H9 (cell line): Measurements from ENCODE around the gene RPL26. TPM values are rescaled to one million over a fixed set of nuclear protein-coding genes. Genes with fewer than 3 reads are reported as not detected.

Experiments
- DNase-seq: peaks from one replicate; pipeline ENCODE4 v3.0.0-alpha.2; 2017
- H2AFZ ChIP-seq: one replicate; pipeline ENCODE4 v1.6.1; 2013; ENCODE audit warnings: mild to moderate bottlenecking, low read length, control low read depth, moderate library complexity
- H2AK5ac ChIP-seq: 2 replicates; pipeline ENCODE4 v1.6.1; 2013; ENCODE audit warnings: low read length, control low read depth, mixed read lengths; ENCODE audit not compliant: insufficient read length
- H2BK120ac ChIP-seq: one replicate; pipeline ENCODE4 v1.6.1; 2013; ENCODE audit warnings: low read depth, mild to moderate bottlenecking, low read length, control low read depth, inconsistent platforms; ENCODE audit not compliant: poor library complexity, severe bottlenecking
- H2BK12ac ChIP-seq: 2 replicates; pipeline ENCODE4 v1.6.1; 2013; ENCODE audit warnings: low read length, control low read depth, mixed read lengths, low read depth; ENCODE audit not compliant: insufficient read length
- H2BK15ac ChIP-seq: 2 replicates; pipeline ENCODE4 v1.6.1; 2013; ENCODE audit warnings: low read depth, low read length, control low read depth
- H2BK20ac ChIP-seq: one replicate; pipeline ENCODE4 v1.6.1; 2013; ENCODE audit warnings: low read depth, mild to moderate bottlenecking, low read length, control low read depth, inconsistent platforms; ENCODE audit not compliant: poor library complexity, severe bottlenecking
- H2BK5ac ChIP-seq: 2 replicates; pipeline ENCODE4 v1.6.1; 2013; ENCODE audit warnings: low read length, control low read depth, mixed read lengths; ENCODE audit not compliant: insufficient read length
- H3K14ac ChIP-seq: 2 replicates; pipeline ENCODE4 v1.6.1; 2013; ENCODE audit warnings: low read length, control low read depth; ENCODE audit not compliant: insufficient read depth
- H3K18ac ChIP-seq: 2 replicates; pipeline ENCODE4 v1.6.1; 2013; ENCODE audit warnings: low read depth, mild to moderate bottlenecking, mixed read lengths, low read length, control low read depth; ENCODE audit not compliant: insufficient read length
- H3K23ac ChIP-seq: 2 replicates; pipeline ENCODE4 v1.6.1; 2013; ENCODE audit warnings: low read length, control low read depth, mixed read lengths, low read depth; ENCODE audit not compliant: insufficient read length
- H3K23me2 ChIP-seq: 2 replicates; pipeline ENCODE4 v1.6.1; 2013; ENCODE audit warnings: low read depth, mild to moderate bottlenecking, mixed read lengths, low read length, control low read depth; ENCODE audit not compliant: insufficient read length, poor library complexity, severe bottlenecking
- H3K27ac ChIP-seq: 2 replicates; pipeline ENCODE4 v1.5.1; 2013; ENCODE audit warnings: low read length, control low read depth, mixed read lengths, low read depth; ENCODE audit not compliant: insufficient read length
- H3K27me3 ChIP-seq: 2 replicates; pipeline ENCODE4 v1.6.1; 2013; ENCODE audit warnings: low read length, control low read depth, inconsistent platforms; ENCODE audit not compliant: insufficient read depth
- H3K4ac ChIP-seq: 2 replicates; pipeline ENCODE4 v1.6.1; 2013; ENCODE audit warnings: low read depth, mild to moderate bottlenecking, control low read depth, inconsistent platforms, low read length, moderate library complexity
- H3K4me1 ChIP-seq: 2 replicates; pipeline ENCODE4 v1.6.1; 2013; ENCODE audit warnings: low read length, control low read depth, inconsistent platforms; ENCODE audit not compliant: insufficient read depth
- H3K4me2 ChIP-seq: 2 replicates; pipeline ENCODE4 v1.6.1; 2013; ENCODE audit warnings: low read length, control low read depth, mixed read lengths; ENCODE audit not compliant: insufficient read length, insufficient read depth
- H3K56ac ChIP-seq: 2 replicates; pipeline ENCODE4 v1.6.1; 2013; ENCODE audit warnings: low read depth, mild to moderate bottlenecking, mixed read lengths, low read length, control low read depth; ENCODE audit not compliant: insufficient read length
- H3K79me1 ChIP-seq: 2 replicates; pipeline ENCODE4 v1.6.1; 2013; ENCODE audit warnings: low read depth, mild to moderate bottlenecking, moderate library complexity, low read length, control low read depth, inconsistent platforms; ENCODE audit not compliant: insufficient read depth, poor library complexity, severe bottlenecking
- H3K79me2 ChIP-seq: 2 replicates; pipeline ENCODE4 v1.6.1; 2013; ENCODE audit warnings: low read length, control low read depth, inconsistent platforms; ENCODE audit not compliant: insufficient read depth
- H3K9ac ChIP-seq: 2 replicates; pipeline ENCODE4 v1.6.1; 2013; ENCODE audit warnings: low read length, control low read depth, mixed read lengths; ENCODE audit not compliant: insufficient read length; ENCODE audit errors: extremely low read depth
- H3K9me3 ChIP-seq: one replicate; pipeline ENCODE4 v1.6.1; 2013; ENCODE audit warnings: low read depth, low read length, inconsistent platforms; ENCODE audit not compliant: control insufficient read depth
- H3T11ph ChIP-seq: one replicate; pipeline ENCODE4 v1.6.1; 2013; ENCODE audit warnings: mild to moderate bottlenecking, low read length, control low read depth, inconsistent platforms
- H4K20me1 ChIP-seq: one replicate; pipeline ENCODE4 v1.6.1; 2013; ENCODE audit not compliant: control insufficient read depth, insufficient read length, insufficient read depth
- H4K5ac ChIP-seq: 2 replicates; pipeline ENCODE4 v1.6.1; 2013; ENCODE audit warnings: low read depth, mild to moderate bottlenecking, mixed read lengths, low read length, control low read depth; ENCODE audit not compliant: insufficient read length
- H4K8ac ChIP-seq: replicated peaks from 2 replicates; pipeline ENCODE4 v1.6.1; 2013; ENCODE audit warnings: low read length, control low read depth, mixed read lengths, low read depth; ENCODE audit not compliant: insufficient read length
- H4K91ac ChIP-seq: 2 replicates; pipeline ENCODE4 v1.6.1; 2013; ENCODE audit warnings: low read depth, mild to moderate bottlenecking, moderate library complexity, mixed read lengths, low read length, control low read depth; ENCODE audit not compliant: insufficient read length
- H3K27ac Mint-ChIP-seq, 3 experiments: 2 replicates in 2 of 3; 3 replicates in 1 of 3; pipeline ENCODE4 v1.8.0; 2020 to 2021; ENCODE audit warnings: mixed read lengths in 3 of 3, mild to moderate bottlenecking in 1 of 3, moderate library complexity in 1 of 3
- H3K27me3 Mint-ChIP-seq: 2 replicates; pipeline ENCODE4 v1.8.0; 2021; ENCODE audit warnings: low read depth, mild to moderate bottlenecking, moderate library complexity, mixed read lengths
- H3K36me3 Mint-ChIP-seq, 3 experiments: 2 replicates in 2 of 3; 3 replicates in 1 of 3; pipeline ENCODE4 v1.8.0; 2020 to 2021; ENCODE audit warnings: low read depth in 3 of 3, mixed read lengths in 3 of 3; ENCODE audit not compliant: insufficient read depth in 1 of 3
- H3K4me1 Mint-ChIP-seq, 2 experiments: 2 replicates each; pipeline ENCODE4 v1.8.0; 2020; ENCODE audit warnings: mixed read lengths in 2 of 2
- H3K4me3 Mint-ChIP-seq, 2 experiments: 2 replicates in 1 of 2; 3 replicates in 1 of 2; pipeline ENCODE4 v1.8.0; 2020 to 2021; ENCODE audit warnings: mild to moderate bottlenecking in 2 of 2, mixed read lengths in 2 of 2, moderate library complexity in 1 of 2
- H3K9me3 Mint-ChIP-seq, 2 experiments: 2 replicates in 1 of 2; 3 replicates in 1 of 2; pipeline ENCODE4 v1.8.0; 2020; ENCODE audit warnings: mild to moderate bottlenecking in 2 of 2, mixed read lengths in 2 of 2, moderate library complexity in 1 of 2
- CTCF ChIP-seq: fragments of 200-600 bp; sonication (generic); conservative IDR thresholded peaks from 3 replicates; pipeline ENCODE4 v1.8.0; 2021; ENCODE audit warnings: antibody characterized with exemption, mild to moderate bottlenecking
- WGBS: extraction: QIAGEN DNeasy Blood & Tissue Kit; methylation state at CpG from one replicate; pipeline ENCODE4 v1.1.7; 2013; ENCODE audit warnings: missing lambda C conversion rate, low lambda C conversion rate, mixed read lengths; ENCODE audit not compliant: insufficient read length; ENCODE audit errors: extremely low coverage; 5-methylcytosine and 5-hydroxymethylcytosine counted together
- total RNA-seq: library from RNA; stranded (reverse); gene quantifications from 2 replicates; pipeline ENCODE4 v1.2.1, GENCODE V29; 2021

The RPL26 gene
- total RNA-seq, 1 experiment from 2014 or later, result 2,434 TPM

DNA sequence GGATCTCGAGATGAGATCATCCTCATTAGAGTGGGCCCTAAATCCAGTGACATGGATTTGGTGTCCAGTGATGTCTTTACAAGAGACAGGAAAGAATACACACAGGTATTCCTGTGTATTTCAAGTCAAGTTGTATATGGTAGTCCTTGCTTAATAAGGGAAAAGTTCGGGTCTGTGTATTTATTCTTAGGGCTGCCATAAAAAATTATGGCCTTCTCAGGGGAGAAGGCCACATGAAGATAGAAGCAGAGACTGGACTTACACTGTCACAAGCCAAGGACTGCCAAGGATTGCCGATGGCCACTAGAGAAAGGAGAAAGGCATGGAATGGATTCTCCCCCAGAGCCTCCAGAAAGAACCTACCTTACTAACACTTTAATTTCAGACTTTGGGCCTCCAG, 14.8 kb downstream of the RPL26 start:
- Histone ChIP-seq H3K79me1 (no peaks in the 10 kb centered on the region), H2BK5ac (no peak overlapping the region)

More for the DNA sequence above, 14.8 kb downstream of the RPL26 start:
- no peak overlapping the region for H4K8ac ChIP-seq
- peaks cover 5 to 8% of the 10 kb centered on the region in 2 experiments; a peak in 2 of 4 replicates for H3K4me1 Mint-ChIP-seq
- no peak overlapping the region for H2BK15ac ChIP-seq
- no peak overlapping the region for H3K9ac ChIP-seq
- no peak overlapping the region for H3K4ac ChIP-seq
- no peak overlapping the region for H2AK5ac ChIP-seq
- no peaks in the 10 kb centered on the region for H3K4me1 ChIP-seq
- H3K56ac ChIP-seq, result no peak overlapping the region
- H3K9me3 Mint-ChIP-seq, result peaks cover 0 to under 1% of the 10 kb centered on the region in 2 experiments; a peak in 1 of 5 replicates
- no peak overlapping the region for H3K27ac Mint-ChIP-seq
- no peak overlapping the region for H3K27ac ChIP-seq
- H3K23me2 ChIP-seq, result no peaks in the 10 kb centered on the region
- H3K36me3 Mint-ChIP-seq, result peaks cover 4 to 50% (median 38%) of the 10 kb centered on the region in 3 experiments; a peak in 6 of 7 replicates
- no peak overlapping the region for H2BK20ac ChIP-seq
- H2BK12ac ChIP-seq, result no peak overlapping the region
- no peak overlapping the region for H2BK120ac ChIP-seq
- H3K27me3 ChIP-seq, result no peaks in the 10 kb centered on the region
- H3K4me3 Mint-ChIP-seq, result no peak overlapping the region
- H3K23ac ChIP-seq, result no peak overlapping the region
- H3K18ac ChIP-seq, result no peak overlapping the region
- H3T11ph ChIP-seq, result no peak overlapping the region
- H3K9me3 ChIP-seq, result no peaks in the 10 kb centered on the region
- no peak for TF ChIP-seq CTCF
- no peaks in the 10 kb centered on the region for H3K79me2 ChIP-seq
- no peak for DNase-seq
- H3K14ac ChIP-seq, result no peak overlapping the region
- H4K20me1 ChIP-seq, result no peaks in the 10 kb centered on the region
- H3K4me2 ChIP-seq, result no peak overlapping the region
- no peak overlapping the region for H4K5ac ChIP-seq
- no peaks in the 10 kb centered on the region for H3K27me3 Mint-ChIP-seq
- WGBS, result no CpG with 5 or more reads among the region's 3 CpGs
- H4K91ac ChIP-seq, result no peak overlapping the region
- H2AFZ ChIP-seq, result no peak overlapping the region
